OCI-LY7 (cell line): ENCODE measurements around the gene USO1. TPM values are rescaled to one million over a fixed set of nuclear protein-coding genes. Genes with fewer than 3 reads are reported as not detected.

Experiments used
- BruUV-seq: library from RNA; stranded (reverse); fragments of 400-500 nt; replicated peaks from 2 replicates; lab custom pipeline; 2021; lab: Mats Ljungman, UMichigan
- CTCF ChIA-PET: fragments of 300-600 bp; sonication (Branson Sonifier 250); formaldehyde crosslinking; loops from one replicate; lab custom pipeline; 2022; ENCODE audit warnings: antibody characterized with exemption; ENCODE audit not compliant: unreplicated experiment; lab: Charles Lee
- POLR2A ChIA-PET: fragments of 300-600 bp; sonication (Branson Sonifier 250); formaldehyde crosslinking; loops from one replicate; lab custom pipeline; 2022; ENCODE audit warnings: antibody characterized with exemption; lab: Charles Lee
- DNase-seq: peaks from one replicate; pipeline ENCODE4 v3.0.0-alpha.2; 2015; ENCODE audit warnings: low spot score
- H2AFZ ChIP-seq: fragments of 200-600 bp; sonication (generic), shearing (Covaris generic); 2 replicates; pipeline ENCODE4 v1.6.1; 2014; ENCODE audit warnings: mild to moderate bottlenecking, antibody characterized with exemption, low read length, moderate library complexity
- H3K27ac ChIP-seq: fragments of 200-600 bp; sonication (generic); 2 replicates; pipeline ENCODE4 v1.5.1; 2014; ENCODE audit warnings: mixed run types, low read depth, mild to moderate bottlenecking, moderate library complexity, low read length, inconsistent platforms; ENCODE audit not compliant: poor library complexity, severe bottlenecking
- H3K36me3 ChIP-seq: fragments of 200-600 bp; sonication (generic); 2 replicates; pipeline ENCODE4 v1.6.1; 2014; ENCODE audit warnings: mild to moderate bottlenecking, antibody characterized with exemption, low read length, moderate library complexity, mixed read lengths; ENCODE audit not compliant: insufficient read depth
- H3K4me1 ChIP-seq: fragments of 200-600 bp; sonication (generic); 2 replicates; pipeline ENCODE4 v1.5.1; 2014; ENCODE audit warnings: mild to moderate bottlenecking, low read length; ENCODE audit not compliant: insufficient read depth, poor library complexity, severe bottlenecking
- H3K4me2 ChIP-seq: fragments of 200-600 bp; sonication (generic); 2 replicates; pipeline ENCODE4 v1.6.1; 2014; ENCODE audit warnings: mild to moderate bottlenecking, low read length
- H3K4me3 ChIP-seq: fragments of 200-600 bp; sonication (generic); 2 replicates; pipeline ENCODE4 v1.5.1; 2014; ENCODE audit warnings: mild to moderate bottlenecking, low read depth, low read length; ENCODE audit not compliant: poor library complexity, severe bottlenecking
- H3K79me2 ChIP-seq: fragments of 200-600 bp; sonication (generic); 2 replicates; pipeline ENCODE4 v1.6.1; 2016; ENCODE audit warnings: low read depth, mild to moderate bottlenecking, low read length, moderate library complexity, mixed read lengths; ENCODE audit not compliant: insufficient read depth
- H3K9me2 ChIP-seq: fragments of 200-600 bp; sonication (generic); 2 replicates; pipeline ENCODE4 v1.6.1; 2016; ENCODE audit warnings: mild to moderate bottlenecking, low read length, mixed read lengths; ENCODE audit not compliant: insufficient read depth
- H3K9me3 ChIP-seq: fragments of 200-600 bp; sonication (generic); 2 replicates; pipeline ENCODE4 v1.6.1; 2014; ENCODE audit warnings: mild to moderate bottlenecking, mixed run types, low read length, mixed read lengths
- H4K20me1 ChIP-seq: fragments of 200-600 bp; sonication (generic); 2 replicates; pipeline ENCODE4 v1.6.1; 2014; ENCODE audit warnings: mild to moderate bottlenecking, antibody characterized with exemption, low read length, moderate library complexity, mixed read lengths; ENCODE audit not compliant: insufficient read depth
- CTCF ChIP-seq: fragments of 200-600 bp; sonication (generic); conservative IDR thresholded peaks from 2 replicates; pipeline ENCODE4 v1.5.1; 2014; ENCODE audit warnings: mild to moderate bottlenecking, antibody characterized with exemption, low read length, moderate library complexity, mixed read lengths
- EZH2phosphoT487 ChIP-seq: fragments of 200-600 bp; sonication (generic); IDR thresholded peaks from 2 replicates; pipeline ENCODE4 v1.6.1; 2018; ENCODE audit warnings: low read depth, borderline replicate concordance, mild to moderate bottlenecking, mixed run types, antibody characterized with exemption, low read length, moderate library complexity, mixed read lengths
- intact Hi-C: fragments of 100-400 bp; cut with micrococcal nuclease; formaldehyde crosslinking; loops from one replicate; pipeline ENCODE4 v1.10.0; 2022; ENCODE audit not compliant: unreplicated experiment
- total RNA-seq, 2 experiments: library from RNA; depleted of rRNA in 1 of 2; stranded (reverse); fragments of >200 nt in 1 of 2; shearing (Covaris generic) in 1 of 2; gene quantifications; 2 replicates each; pipeline ENCODE4 v1.2.3, GENCODE V29; 2014 to 2022

Gene USO1
- total RNA-seq, 2 experiments from 2014 or later = 38.0 to 54.6 TPM

GRCh38 chr4:75777589-75777988 is 53.2 kb downstream of the USO1 start:
- Histone ChIP-seq H3K4me2 (no peak overlapping the region), H3K27ac (no peak overlapping the region), H3K4me1 (no peaks in the 10 kb centered on the region), H3K9me3 (peaks cover 13% of the 10 kb centered on the region; the same call in 1 of the 2 replicates), H3K36me3 (peaks cover 96% of the 10 kb centered on the region), H2AFZ (no peak overlapping the region), H3K4me3 (no peak overlapping the region), H4K20me1 (no peaks in the 10 kb centered on the region), H3K9me2 (no peaks in the 10 kb centered on the region), H3K79me2 (no peaks in the 10 kb centered on the region)
- CTCF ChIA-PET = no interaction called here
- DNase-seq = no peak
- POLR2A ChIA-PET = interaction anchor here (1.0 kb wide), 1 partner anchor 17 kb away, joined by 3 read pairs; no protein-coding TSS in a partner anchor
- no TSS peak for BruUV-seq
- intact Hi-C loops = no loop called here
- no peak for TF ChIP-seq CTCF
- TF ChIP-seq EZH2phosphoT487 = no peak

GRCh38 chr4:75779105-75779757 is 54.9 kb downstream of the USO1 start:
- TF ChIP-seq CTCF (no peak), EZH2phosphoT487 (no peak)
- H2AFZ ChIP-seq = no peak overlapping the region
- no peaks in the 10 kb centered on the region for H3K9me2 ChIP-seq
- ChIA-PET CTCF (no interaction called here), POLR2A (interaction anchor here (0.6 to 1.3 kb wide), 4 partner anchors 15 to 190 kb away, joined by 3 to 7 read pairs (median 4); no protein-coding TSS in a partner anchor)
- intact Hi-C loops = no loop called here
- no peak overlapping the region for H3K4me2 ChIP-seq
- no peaks in the 10 kb centered on the region for H4K20me1 ChIP-seq
- no peaks in the 10 kb centered on the region for H3K79me2 ChIP-seq
- no peaks in the 10 kb centered on the region for H3K4me1 ChIP-seq
- H3K9me3 ChIP-seq = peaks cover 13% of the 10 kb centered on the region; the same call in 1 of the 2 replicates
- no peak overlapping the region for H3K4me3 ChIP-seq
- no peak for DNase-seq
- no TSS peak for BruUV-seq
- peaks cover 99% of the 10 kb centered on the region for H3K36me3 ChIP-seq
- H3K27ac ChIP-seq = no peak overlapping the region

DNA sequence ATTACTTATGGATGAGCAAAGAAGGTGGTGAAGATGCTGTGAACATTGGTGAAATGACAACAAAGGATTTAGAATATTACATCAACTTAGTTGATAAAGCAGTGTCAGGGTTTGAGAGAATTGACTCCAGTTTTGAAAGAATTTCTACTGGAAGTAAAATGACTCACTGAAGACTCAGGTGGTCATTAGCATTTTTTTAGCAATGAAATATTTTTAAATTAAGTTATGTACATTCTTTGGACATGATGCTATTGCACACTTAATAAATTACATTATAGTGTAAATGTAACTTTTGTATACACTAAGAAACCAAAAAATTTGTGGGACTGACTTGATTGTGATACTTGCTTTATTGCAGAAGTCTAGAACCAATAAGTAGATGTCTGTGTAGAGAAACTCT is 56.9 kb downstream of the USO1 start:
- H3K79me2 ChIP-seq = no peaks in the 10 kb centered on the region
- H3K9me3 ChIP-seq = peaks cover 13% of the 10 kb centered on the region; the same call in 1 of the 2 replicates
- TF ChIP-seq CTCF (no peak), EZH2phosphoT487 (no peak)
- H3K4me1 ChIP-seq = no peaks in the 10 kb centered on the region
- no peaks in the 10 kb centered on the region for H4K20me1 ChIP-seq
- BruUV-seq = no TSS peak
- no peak overlapping the region for H3K4me2 ChIP-seq
- H3K4me3 ChIP-seq = no peak overlapping the region
- intact Hi-C loops = no loop called here
- no peak for DNase-seq
- CTCF ChIA-PET = interaction anchor here (0.5 kb wide), 1 partner anchor 57 kb away, joined by 3 read pairs; no protein-coding TSS in a partner anchor
- H3K9me2 ChIP-seq = no peaks in the 10 kb centered on the region
- H3K36me3 ChIP-seq = peaks cover 93% of the 10 kb centered on the region
- H3K27ac ChIP-seq = no peak overlapping the region
- no peak overlapping the region for H2AFZ ChIP-seq
- POLR2A ChIA-PET = interaction anchor here (0.6 kb wide), 1 partner anchor 18 kb away, joined by 3 read pairs; no protein-coding TSS in a partner anchor
